ENCODE data around the gene PARP9. TPM values are rescaled to one million over a fixed set of nuclear protein-coding genes. Genes with fewer than 3 reads are reported as not detected.

Gene PARP9
- total RNA-seq, 1 donor from 2014 or later = 2.7 TPM

- Mint-ChIP-seq H3K27me3 (ENCODE audit: unreplicated experiment) (peaks cover 5% of the 10 kb centered on the region), H3K4me3 (ENCODE audit: unreplicated experiment) (no peak overlapping the region), H3K36me3 (ENCODE audit: low read depth, unreplicated experiment) (no peaks in the 10 kb centered on the region), H3K4me1 (ENCODE audit: unreplicated experiment) (peaks cover 9% of the 10 kb centered on the region), H3K9me3 (ENCODE audit: unreplicated experiment) (no peaks in the 10 kb centered on the region), H3K27ac (ENCODE audit: unreplicated experiment) (no peak overlapping the region)
- DNase-seq (ENCODE audit: low spot score) = no peak
- no peak for TF ChIP-seq CTCF (IDR thresholded peaks at IDR 0.05; ENCODE audit: unreplicated experiment)
These were observed 5.5 kb downstream of the PARP9 start for GRCh38 chr3:122558605-122559004.

GRCh38 chr3:122557356-122557755, 6.7 kb downstream of the PARP9 start:
- H3K4me3 Mint-ChIP-seq (ENCODE audit: unreplicated experiment) = no peak overlapping the region
- H3K4me1 Mint-ChIP-seq (ENCODE audit: unreplicated experiment) = peaks cover 8% of the 10 kb centered on the region
- no peak for TF ChIP-seq CTCF (IDR thresholded peaks at IDR 0.05; ENCODE audit: unreplicated experiment)
- no peak for DNase-seq (ENCODE audit: low spot score)
- no peak overlapping the region for H3K27ac Mint-ChIP-seq (ENCODE audit: unreplicated experiment)
- no peaks in the 10 kb centered on the region for H3K36me3 Mint-ChIP-seq (ENCODE audit: low read depth, unreplicated experiment)
- H3K9me3 Mint-ChIP-seq (ENCODE audit: unreplicated experiment) = no peaks in the 10 kb centered on the region
- peaks cover 5% of the 10 kb centered on the region for H3K27me3 Mint-ChIP-seq (ENCODE audit: unreplicated experiment)

- H3K4me3 Mint-ChIP-seq (ENCODE audit: unreplicated experiment) = no peak overlapping the region
- H3K27ac Mint-ChIP-seq (ENCODE audit: unreplicated experiment) = no peak overlapping the region
- H3K9me3 Mint-ChIP-seq (ENCODE audit: unreplicated experiment) = no peaks in the 10 kb centered on the region
- peaks cover 8% of the 10 kb centered on the region for H3K4me1 Mint-ChIP-seq (ENCODE audit: unreplicated experiment)
- H3K36me3 Mint-ChIP-seq (ENCODE audit: low read depth, unreplicated experiment) = peaks cover 5% of the 10 kb centered on the region
- TF ChIP-seq CTCF (IDR thresholded peaks at IDR 0.05; ENCODE audit: unreplicated experiment) = no peak
- DNase-seq (ENCODE audit: low spot score) = no peak
- H3K27me3 Mint-ChIP-seq (ENCODE audit: unreplicated experiment) = peaks cover 3% of the 10 kb centered on the region
These were observed 8.6 kb downstream of the PARP9 start for GRCh38 chr3:122555275-122556071.

GRCh38 chr3:122553171-122553570, 10.9 kb downstream of the PARP9 start:
- no peak for DNase-seq (ENCODE audit: low spot score)
- H3K4me3 Mint-ChIP-seq (ENCODE audit: unreplicated experiment) = no peak overlapping the region
- peaks cover 3% of the 10 kb centered on the region for H3K4me1 Mint-ChIP-seq (ENCODE audit: unreplicated experiment)
- no peak for TF ChIP-seq CTCF (IDR thresholded peaks at IDR 0.05; ENCODE audit: unreplicated experiment)
- H3K36me3 Mint-ChIP-seq (ENCODE audit: low read depth, unreplicated experiment) = peaks cover 5% of the 10 kb centered on the region
- H3K27me3 Mint-ChIP-seq (ENCODE audit: unreplicated experiment) = peaks cover 3% of the 10 kb centered on the region
- H3K27ac Mint-ChIP-seq (ENCODE audit: unreplicated experiment) = no peak overlapping the region
- H3K9me3 Mint-ChIP-seq (ENCODE audit: unreplicated experiment) = no peaks in the 10 kb centered on the region

GRCh38 chr3:122548619-122549018, 15.5 kb downstream of the PARP9 start:
- TF ChIP-seq CTCF (IDR thresholded peaks at IDR 0.05; ENCODE audit: unreplicated experiment) = no peak
- Mint-ChIP-seq H3K9me3 (ENCODE audit: unreplicated experiment) (no peaks in the 10 kb centered on the region), H3K36me3 (ENCODE audit: low read depth, unreplicated experiment) (peaks cover 5% of the 10 kb centered on the region), H3K4me1 (ENCODE audit: unreplicated experiment) (no peaks in the 10 kb centered on the region), H3K27me3 (ENCODE audit: unreplicated experiment) (no peaks in the 10 kb centered on the region), H3K27ac (ENCODE audit: unreplicated experiment) (no peak overlapping the region), H3K4me3 (ENCODE audit: unreplicated experiment) (no peak overlapping the region)
- no peak for DNase-seq (ENCODE audit: low spot score)

All from endothelial cell (in vitro differentiated cells).